Skeletal muscle satellite cell (primary cell): ENCODE results near the gene ADAP1.
"Not testable (repeated sequence)": the region's sequence is repeated elsewhere in the genome, so short reads cannot be mapped to it uniquely, and the experiment has no call there.

Source experiments
- H3K27me3 ChIP-seq: 2 replicates; pipeline ENCODE4 v1.7.0; 2013; ENCODE audit warnings: low read length; ENCODE audit not compliant: control insufficient read depth, insufficient read depth
- H3K36me3 ChIP-seq: 2 replicates; pipeline ENCODE4 v1.7.0; 2013; ENCODE audit warnings: mild to moderate bottlenecking, control low read depth, low read length; ENCODE audit not compliant: insufficient read depth
- H3K4me1 ChIP-seq: 2 replicates; pipeline ENCODE4 v1.7.0; 2013; ENCODE audit warnings: low read length; ENCODE audit not compliant: control insufficient read depth, insufficient read depth
- H3K4me2 ChIP-seq: 2 replicates; pipeline ENCODE4 v1.7.0; 2013; ENCODE audit warnings: mild to moderate bottlenecking, low read length
- H3K4me3 ChIP-seq: 2 replicates; pipeline ENCODE4 v1.7.0; 2013; ENCODE audit warnings: low read length
- H3K9ac ChIP-seq: 2 replicates; pipeline ENCODE4 v1.7.0; 2013; ENCODE audit warnings: mild to moderate bottlenecking, low read depth, low read length, moderate library complexity
- H3K9me3 ChIP-seq: replicated peaks from 2 replicates; pipeline ENCODE4 v1.7.0; 2013; ENCODE audit warnings: mild to moderate bottlenecking, control low read depth, low read length

ADAP1 gene

DNA sequence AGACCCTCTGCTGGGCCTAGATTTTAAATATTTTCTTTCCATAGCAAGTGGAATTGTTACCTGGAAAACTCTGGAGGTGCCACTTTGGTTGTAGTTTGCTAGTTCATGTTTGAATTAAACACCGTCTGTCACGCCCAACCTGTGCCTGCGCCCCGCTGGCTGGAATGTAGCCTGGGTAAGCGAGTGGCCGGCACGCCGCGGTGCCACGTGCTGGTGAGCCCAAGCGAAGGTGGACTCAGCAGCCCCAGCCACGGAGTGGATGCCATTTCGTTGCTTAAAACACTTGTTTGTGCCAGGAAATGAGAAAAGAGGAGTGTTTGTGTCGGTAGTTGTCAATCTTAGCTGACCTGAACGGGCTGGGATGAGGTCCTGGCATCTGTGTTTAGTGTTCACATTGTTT, 75.4 kb downstream of the ADAP1 start:
- Histone ChIP-seq H3K9me3 (no peaks in the 10 kb centered on the region), H3K9ac (no peak overlapping the region), H3K4me3 (peak overlapping the region; percentile 19), H3K4me2 (peak overlapping the region; percentile 44), H3K36me3 (peaks cover 7% of the 10 kb centered on the region), H3K27me3 (no peaks in the 10 kb centered on the region), H3K4me1 (peaks cover 25% of the 10 kb centered on the region)

DNA sequence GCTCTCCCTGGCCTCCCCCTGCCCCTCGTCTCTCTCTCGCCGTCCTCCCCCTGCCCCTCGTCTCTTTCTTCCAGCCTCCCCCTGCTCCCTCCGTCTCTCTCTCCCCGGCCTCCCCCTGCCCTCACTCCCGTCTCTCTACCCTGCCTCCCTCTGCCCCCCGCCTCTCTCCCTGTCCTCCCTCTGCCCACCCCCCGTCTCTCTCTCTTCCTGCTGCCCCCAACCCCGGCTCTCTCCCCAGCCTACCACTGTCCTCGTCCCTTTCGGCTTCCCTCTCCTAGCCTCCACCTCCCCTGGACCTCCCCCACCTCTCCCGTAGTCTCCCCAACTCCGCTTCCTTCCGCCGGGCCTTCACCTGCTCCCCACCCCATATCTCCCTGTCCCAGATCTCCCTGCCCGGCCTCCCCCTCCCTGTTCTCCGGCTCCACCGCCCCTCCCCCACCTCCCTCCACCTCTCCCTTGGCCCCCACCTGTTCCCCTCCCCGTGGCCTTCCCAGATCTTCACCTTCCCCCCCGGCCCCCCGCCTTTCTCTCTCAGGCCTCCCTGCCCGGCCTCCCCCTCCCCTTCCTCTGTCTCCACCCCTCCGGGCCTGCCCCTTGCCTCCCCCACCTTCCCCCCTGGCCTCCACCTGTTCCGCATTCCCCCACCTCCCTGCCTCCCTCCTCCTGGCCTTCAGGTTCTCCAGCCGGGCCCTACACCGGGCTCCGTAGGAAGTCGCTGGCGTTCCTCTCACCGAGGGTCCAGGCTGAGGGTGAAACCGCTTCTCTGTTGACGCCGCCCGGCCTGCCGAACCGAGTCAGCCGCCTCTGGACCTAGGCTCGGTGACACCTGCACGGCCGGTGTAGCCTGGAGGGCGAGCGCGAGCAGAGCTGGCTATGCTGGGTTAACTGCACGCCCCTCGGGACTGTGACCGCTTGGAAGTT, 76.9 kb downstream of the ADAP1 start:
- H3K27me3 ChIP-seq = no peaks in the 10 kb centered on the region
- H3K4me3 ChIP-seq = peak overlapping the region; percentile 99
- no peaks in the 10 kb centered on the region for H3K9me3 ChIP-seq
- H3K4me1 ChIP-seq = peaks cover 28% of the 10 kb centered on the region
- H3K36me3 ChIP-seq = peaks cover 12% of the 10 kb centered on the region
- H3K9ac ChIP-seq = peak overlapping the region; percentile 88
- H3K4me2 ChIP-seq = peak overlapping the region; percentile 94

DNA sequence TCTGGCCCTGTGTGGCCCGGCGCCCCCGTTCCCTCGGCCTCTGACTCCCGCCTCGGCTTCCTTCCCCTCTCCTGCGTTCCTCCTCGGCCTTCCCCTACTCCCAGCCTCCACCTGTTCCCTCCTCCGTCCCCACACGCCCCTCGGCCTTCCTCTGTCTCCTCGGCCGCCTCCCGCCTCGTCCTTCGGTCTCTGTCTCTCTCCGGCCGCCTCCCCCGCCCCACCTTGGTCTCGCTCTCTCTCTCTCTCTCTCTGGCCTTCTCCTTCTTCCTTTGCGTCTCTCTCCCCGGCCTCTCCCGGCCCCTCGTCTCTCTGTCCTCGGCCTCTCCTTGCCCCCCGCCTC, 77.5 kb downstream of the ADAP1 start:
- Histone ChIP-seq H3K4me1 (peaks cover 28% of the 10 kb centered on the region), H3K36me3 (peaks cover 18% of the 10 kb centered on the region)

DNA sequence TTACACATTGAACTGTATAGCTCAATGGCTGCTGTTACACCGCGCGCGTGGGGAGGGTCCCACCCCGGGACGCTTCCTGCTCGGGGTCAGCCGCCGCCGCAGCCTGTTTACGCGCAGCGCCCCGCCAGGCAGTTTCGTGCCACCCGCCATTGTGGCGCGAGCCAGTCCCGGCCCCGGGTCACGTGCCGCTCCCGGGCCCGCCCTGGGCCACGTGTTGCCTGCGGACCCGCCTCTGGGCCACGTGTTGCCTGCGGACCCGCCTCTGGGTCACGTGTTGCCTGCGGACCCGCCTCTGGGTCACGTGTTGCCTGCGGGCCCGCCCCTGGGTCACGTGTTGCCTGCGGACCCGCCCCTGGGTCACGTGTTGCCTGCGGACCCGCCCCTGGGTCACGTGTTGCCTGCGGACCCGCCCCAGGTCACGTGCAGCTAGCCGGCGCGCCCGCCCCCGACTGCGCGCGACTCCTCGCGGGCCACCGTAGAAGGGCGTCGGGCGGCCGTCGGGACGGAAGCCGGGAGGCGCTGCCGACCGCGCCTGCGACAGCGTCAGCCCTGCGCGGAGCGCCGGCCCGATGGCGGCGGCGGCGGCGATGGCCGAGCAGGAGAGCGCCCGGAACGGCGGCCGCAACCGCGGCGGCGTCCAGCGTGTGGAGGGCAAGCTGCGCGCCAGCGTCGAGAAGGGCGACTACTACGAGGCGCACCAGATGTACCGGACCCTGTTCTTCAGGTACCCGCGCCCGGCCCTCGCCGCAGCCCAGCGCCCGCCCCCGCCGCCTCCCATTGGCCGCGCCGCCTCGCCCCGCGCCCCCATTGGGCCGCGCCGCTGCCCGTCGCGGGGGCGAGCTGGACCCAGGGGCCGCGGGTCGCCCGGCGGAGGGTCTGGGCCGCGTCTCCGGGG, 78.2 kb downstream of the ADAP1 start, which contains the start of gene GET4:
TSS of gene GET4 (plus strand) at position 478 of the 895 bp plus-strand sequence. CDS start at position 570, 92 bp downstream.
- Histone ChIP-seq H3K36me3 (peaks cover 22% of the 10 kb centered on the region), H3K27me3 (no peaks in the 10 kb centered on the region), H3K4me3 (peak within 1 kb of the TSS; percentile 99), H3K4me1 (peaks cover 28% of the 10 kb centered on the region), H3K4me2 (peak within 1 kb of the TSS; percentile 86), H3K9me3 (no peaks in the 10 kb centered on the region), H3K9ac (peak within 1 kb of the TSS; percentile 88)

More for the DNA sequence above, 77.5 kb downstream of the ADAP1 start:
- peak overlapping the region; percentile 99 for H3K4me3 ChIP-seq
- no peaks in the 10 kb centered on the region for H3K9me3 ChIP-seq
- H3K27me3 ChIP-seq = no peaks in the 10 kb centered on the region
- peak overlapping the region; percentile 86 for H3K4me2 ChIP-seq
- peak overlapping the region; percentile 88 for H3K9ac ChIP-seq

DNA sequence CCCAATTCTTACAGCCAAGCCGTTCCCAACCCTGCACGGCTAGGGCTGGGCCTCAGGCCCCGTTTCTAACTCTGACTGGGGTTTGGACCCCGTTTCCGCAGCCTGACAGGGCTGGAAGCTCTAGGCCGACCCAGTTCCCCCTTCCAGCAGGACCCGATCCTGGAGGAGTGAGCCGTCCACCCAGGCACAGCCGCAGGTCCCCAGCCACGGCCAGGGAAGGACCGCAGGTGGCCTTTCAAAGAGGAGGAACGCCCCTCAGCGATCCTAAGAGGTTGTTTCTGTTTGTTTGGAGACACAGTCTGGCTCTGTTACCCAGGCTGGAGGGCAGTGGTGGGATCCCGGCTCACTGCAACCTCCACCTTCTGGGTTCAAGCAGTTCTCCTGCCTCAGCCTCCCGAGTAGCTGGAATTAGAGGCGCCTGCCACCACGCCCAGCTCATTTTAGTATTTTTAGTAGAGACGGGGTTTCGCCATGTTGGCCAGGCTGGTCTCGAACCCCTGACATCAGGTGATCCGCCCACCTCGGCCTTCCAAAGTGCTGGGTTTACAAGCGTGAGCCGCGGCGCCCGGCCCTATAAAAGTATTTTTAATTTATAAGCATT, 78.9 kb downstream of the ADAP1 start:
- Histone ChIP-seq H3K4me2 (peak overlapping the region; percentile 71), H3K9ac (peak overlapping the region; percentile 77), H3K4me3 (peak overlapping the region; percentile 63), H3K27me3 (no peaks in the 10 kb centered on the region), H3K9me3 (no peaks in the 10 kb centered on the region), H3K4me1 (peaks cover 27% of the 10 kb centered on the region), H3K36me3 (peaks cover 22% of the 10 kb centered on the region)

DNA sequence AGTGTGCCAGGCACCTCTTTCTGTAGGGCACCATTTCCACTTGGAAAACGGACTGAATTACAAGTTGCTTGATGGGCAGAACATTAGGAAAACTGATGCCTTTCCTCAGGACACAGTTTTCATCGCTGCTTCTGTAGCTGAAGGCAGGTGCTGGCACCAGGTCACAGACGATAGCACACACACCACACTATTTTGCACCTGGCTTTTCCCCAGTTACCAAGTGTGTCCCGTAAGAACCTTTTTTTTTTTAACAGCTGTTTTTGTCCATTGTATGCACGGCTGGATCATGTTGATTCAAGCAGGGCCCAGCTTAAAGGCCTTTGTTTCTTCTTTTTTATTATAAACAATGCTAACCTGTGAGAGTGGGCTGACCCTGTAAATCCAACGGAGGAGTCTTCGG, 79.4 kb downstream of the ADAP1 start:
- Histone ChIP-seq H3K9me3 (no peaks in the 10 kb centered on the region), H3K4me3 (no peak overlapping the region), H3K4me1 (peaks cover 21% of the 10 kb centered on the region), H3K27me3 (no peaks in the 10 kb centered on the region), H3K9ac (no peak overlapping the region), H3K36me3 (peaks cover 22% of the 10 kb centered on the region), H3K4me2 (no peak overlapping the region)

DNA sequence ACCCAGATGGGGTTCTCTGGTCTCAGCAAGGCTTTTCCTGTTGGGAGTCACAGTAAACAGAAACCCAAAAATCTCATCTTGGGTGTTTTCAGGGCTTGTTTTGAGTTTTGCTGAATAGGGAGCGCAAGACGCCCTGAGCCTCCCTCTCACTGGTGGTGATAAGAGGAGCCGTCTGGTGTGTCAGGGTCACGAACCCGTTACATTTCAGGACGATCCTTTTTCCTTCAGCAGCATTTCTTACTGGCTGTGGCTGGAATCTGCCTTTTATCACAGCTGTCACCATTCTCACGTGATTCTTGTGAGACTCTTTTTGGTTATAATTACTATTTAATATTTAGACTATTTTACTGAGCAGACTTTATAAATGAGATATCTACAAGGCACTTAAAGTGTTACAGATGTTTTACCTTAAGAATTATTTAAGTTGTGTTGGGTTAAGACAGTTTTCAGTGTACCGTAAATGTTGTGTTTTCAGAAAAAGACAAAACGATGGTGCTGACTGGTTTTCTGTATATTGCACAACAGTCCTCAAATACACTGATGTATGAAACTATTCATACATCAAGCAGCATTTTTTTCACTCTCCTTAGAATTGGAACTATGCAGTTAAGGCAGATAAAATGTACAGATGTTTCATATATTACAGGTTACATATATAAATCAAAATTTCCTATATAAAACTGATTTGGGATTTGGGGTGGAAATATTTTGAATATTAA, 80.3 kb downstream of the ADAP1 start:
- Histone ChIP-seq H3K9me3 (no peaks in the 10 kb centered on the region), H3K4me1 (peaks cover 14% of the 10 kb centered on the region), H3K4me2 (no peak overlapping the region), H3K9ac (peak overlapping the region; percentile 1), H3K36me3 (peaks cover 25% of the 10 kb centered on the region), H3K27me3 (no peaks in the 10 kb centered on the region), H3K4me3 (no peak overlapping the region)

DNA sequence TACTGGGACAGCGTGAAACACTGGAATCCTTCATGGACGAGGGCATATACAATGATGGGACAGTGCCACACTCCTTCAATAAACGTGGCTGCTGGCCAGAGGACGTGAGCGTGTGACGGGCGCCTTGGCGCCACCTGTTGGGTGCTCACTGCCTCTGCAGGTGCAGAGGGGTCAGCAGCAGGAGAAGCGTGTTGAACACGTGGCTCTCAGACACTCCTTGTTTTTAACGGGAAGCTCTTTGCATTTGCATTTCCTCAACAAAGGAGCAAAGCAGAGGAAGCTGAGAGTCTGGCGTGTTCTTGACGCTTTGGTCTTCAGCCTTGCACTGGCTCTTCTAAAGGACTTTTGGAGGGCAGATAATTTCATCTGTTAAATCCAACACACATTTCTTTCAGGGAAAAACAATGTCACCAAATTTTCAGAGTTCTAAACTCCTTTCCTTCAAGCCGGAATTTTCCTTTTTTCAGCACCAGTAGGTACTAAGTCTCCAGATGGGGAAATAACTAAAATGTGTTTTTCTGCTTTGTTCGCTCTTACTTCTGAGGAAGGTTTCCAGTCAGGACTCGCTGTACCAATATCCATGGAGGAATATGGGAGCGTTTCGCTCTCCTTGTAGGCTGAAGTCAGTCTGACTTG, 81.0 kb downstream of the ADAP1 start:
- Histone ChIP-seq H3K4me2 (no peak overlapping the region), H3K9ac (peak overlapping the region; percentile 1), H3K4me3 (no peak overlapping the region), H3K36me3 (peaks cover 27% of the 10 kb centered on the region), H3K4me1 (peaks cover 10% of the 10 kb centered on the region), H3K9me3 (no peaks in the 10 kb centered on the region), H3K27me3 (no peaks in the 10 kb centered on the region)

DNA sequence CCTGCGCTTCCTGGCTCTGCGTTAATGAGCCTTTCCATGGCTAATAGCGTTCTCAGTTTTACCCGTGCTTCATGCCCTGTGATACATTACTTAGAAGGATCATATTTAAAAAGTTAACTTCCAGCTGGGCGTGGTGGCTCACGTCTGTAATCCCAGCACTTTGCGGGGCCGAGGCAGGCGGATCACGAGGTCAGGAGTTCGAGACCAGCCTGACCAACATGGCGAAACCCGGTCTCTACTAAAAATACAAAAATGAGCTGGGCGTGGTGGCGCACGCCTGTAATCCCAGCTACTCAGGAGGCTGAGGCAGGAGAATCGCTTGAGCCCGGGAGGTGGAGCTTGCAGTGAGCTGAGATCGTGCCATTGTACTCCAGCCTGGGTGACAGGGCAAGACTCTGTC, 81.8 kb downstream of the ADAP1 start:
- H3K27me3 ChIP-seq, H3K9me3 ChIP-seq, H3K4me3 ChIP-seq, H3K4me2 ChIP-seq, H3K4me1 ChIP-seq, H3K9ac ChIP-seq: not testable (repeated sequence)
- H3K36me3 ChIP-seq = peaks cover 33% of the 10 kb centered on the region

DNA sequence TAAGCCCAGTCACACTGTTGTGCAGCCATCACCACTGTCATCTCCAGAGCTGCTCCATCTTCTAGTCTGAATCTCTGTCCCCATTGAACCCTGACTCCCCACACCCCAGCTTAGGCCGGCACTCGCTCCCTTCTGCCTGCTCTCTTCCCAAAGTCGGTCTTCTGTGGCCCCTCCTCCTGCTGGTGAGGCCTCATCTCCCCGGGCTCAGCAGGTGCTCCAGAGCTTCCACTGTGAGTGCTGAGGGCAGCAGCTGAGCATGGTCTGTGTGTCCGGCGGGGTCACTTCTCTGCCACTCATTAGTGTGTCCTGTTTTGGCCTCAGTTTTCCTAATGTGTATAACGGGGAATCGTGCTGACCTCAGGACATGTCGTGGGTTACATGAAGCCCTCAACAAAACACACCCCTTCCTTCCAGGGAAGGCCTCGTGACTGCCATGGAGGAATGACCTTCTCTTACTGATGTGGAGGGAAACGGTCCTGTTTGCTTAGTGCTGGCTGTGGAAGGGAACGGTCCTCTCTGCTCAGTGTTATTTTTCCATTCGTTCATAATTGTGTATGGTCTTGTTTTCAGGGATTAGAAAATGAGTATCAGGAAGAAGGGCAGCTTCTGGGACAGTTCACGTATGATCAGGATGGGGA, 82.5 kb downstream of the ADAP1 start:
- Histone ChIP-seq H3K36me3 (peaks cover 38% of the 10 kb centered on the region), H3K4me1 (peaks cover 16% of the 10 kb centered on the region), H3K27me3 (no peaks in the 10 kb centered on the region), H3K4me3 (no peak overlapping the region), H3K4me2 (no peak overlapping the region), H3K9ac (no peak overlapping the region), H3K9me3 (no peaks in the 10 kb centered on the region)
